Esophagus squamous epithelium (tissue), 5 donors: ENCODE results near the gene TSSK3. TPM values are rescaled to one million over a fixed set of nuclear protein-coding genes. Genes with fewer than 3 reads are reported as not detected.
A peak's percentile ranks its signal among the peaks of the same experiment; 100 is the strongest.

ENCODE experiments used
- DNase-seq: peaks from one replicate; lab custom pipeline; 2025; lab: John Stamatoyannopoulos, UW
- H3K27ac ChIP-seq, 4 donors: fragments of 200-600 bp; sonication (generic); one replicate each; pipeline ENCODE4 v1.5.1; 2016 to 2019; ENCODE audit warnings: mild to moderate bottlenecking in 1 of 4
- H3K27me3 ChIP-seq, 4 donors: fragments of 200-600 bp; sonication (generic); 1 replicate in 3 of 4; 2 replicates in 1 of 4; pipeline versions ENCODE4 v1.5.1 to v1.6.0; 2017 to 2021; ENCODE audit warnings: antibody characterized with exemption in 1 of 4
- H3K36me3 ChIP-seq, 3 donors: fragments of 200-600 bp; sonication (generic); one replicate each; pipeline ENCODE4 v1.5.1; 2016 to 2019
- H3K4me1 ChIP-seq, 3 donors: fragments of 200-600 bp; sonication (generic); one replicate each; pipeline ENCODE4 v1.5.1; 2017 to 2019
- H3K4me3 ChIP-seq, 4 donors: fragments of 200-600 bp; sonication (generic); 1 replicate in 3 of 4; 2 replicates in 1 of 4; pipeline ENCODE4 v1.5.1; 2016 to 2019; ENCODE audit warnings: mild to moderate bottlenecking in 2 of 4, moderate library complexity in 1 of 4
- H3K9me3 ChIP-seq, 3 donors: fragments of 200-600 bp; sonication (generic); one replicate each; pipeline ENCODE4 v1.5.1; 2016 to 2019
- POLR2A ChIP-seq, 4 donors: fragments of 450-650 bp; IDR thresholded peaks; one replicate each; pipeline ENCODE4 v1.6.1; 2017; ENCODE audit warnings: antibody characterized with exemption in 4 of 4, mild to moderate bottlenecking in 4 of 4, moderate library complexity in 3 of 4
- WGBS, 2 donors: methylation state at CpG; one replicate each; pipeline ENCODE4 v1.1.5; 2018; 5-methylcytosine and 5-hydroxymethylcytosine counted together
- intact Hi-C: fragments of 100-400 bp; cut with DNase I; formaldehyde crosslinking; loops from one replicate; pipeline ENCODE4 v1.15.0; 2022
- total RNA-seq, 4 donors: library from RNA; depleted of rRNA; stranded (reverse); fragments of >200 nt; gene quantifications; one replicate each; pipeline ENCODE4 v1.1.0, GENCODE V29; 2016
- TF ChIP-seq, protein P1 (sequence below), 6 experiments: fragments of 450-650 bp in 4 of 6; fragments of 200-600 bp in 2 of 6; sonication (generic) in 2 of 6; IDR thresholded peaks; one replicate each; pipeline ENCODE4 v1.5.1; 2016 to 2019; ENCODE audit warnings: antibody characterized with exemption in 6 of 6, mild to moderate bottlenecking in 4 of 6, moderate library complexity in 4 of 6
- donor health status: DM: yes; HTN: yes; CAD: no.

Gene TSSK3
- total RNA-seq, 4 donors from 2014 or later, result 0.31 to 0.57 TPM; not detected in 2

- Histone ChIP-seq H3K27ac (peak overlapping the region; percentile 81 to 93 (median 90)), H3K9me3 (no peaks in the 10 kb centered on the region), H3K36me3 (no peaks in the 10 kb centered on the region), H3K4me1 (peaks cover 16 to 58% (median 34%) of the 10 kb centered on the region in 3 donors), H3K27me3 (no peaks in the 10 kb centered on the region), H3K4me3 (peak overlapping the region; percentile 58 to 81 (median 71))
- intact Hi-C loops, result no loop called here
- DNase-seq, result peak; percentile 37
- TF ChIP-seq POLR2A (IDR thresholded peaks at IDR 0.05), result peak in 2 of 4 donors; percentile 83 to 84
- TF ChIP-seq, protein P1, sequence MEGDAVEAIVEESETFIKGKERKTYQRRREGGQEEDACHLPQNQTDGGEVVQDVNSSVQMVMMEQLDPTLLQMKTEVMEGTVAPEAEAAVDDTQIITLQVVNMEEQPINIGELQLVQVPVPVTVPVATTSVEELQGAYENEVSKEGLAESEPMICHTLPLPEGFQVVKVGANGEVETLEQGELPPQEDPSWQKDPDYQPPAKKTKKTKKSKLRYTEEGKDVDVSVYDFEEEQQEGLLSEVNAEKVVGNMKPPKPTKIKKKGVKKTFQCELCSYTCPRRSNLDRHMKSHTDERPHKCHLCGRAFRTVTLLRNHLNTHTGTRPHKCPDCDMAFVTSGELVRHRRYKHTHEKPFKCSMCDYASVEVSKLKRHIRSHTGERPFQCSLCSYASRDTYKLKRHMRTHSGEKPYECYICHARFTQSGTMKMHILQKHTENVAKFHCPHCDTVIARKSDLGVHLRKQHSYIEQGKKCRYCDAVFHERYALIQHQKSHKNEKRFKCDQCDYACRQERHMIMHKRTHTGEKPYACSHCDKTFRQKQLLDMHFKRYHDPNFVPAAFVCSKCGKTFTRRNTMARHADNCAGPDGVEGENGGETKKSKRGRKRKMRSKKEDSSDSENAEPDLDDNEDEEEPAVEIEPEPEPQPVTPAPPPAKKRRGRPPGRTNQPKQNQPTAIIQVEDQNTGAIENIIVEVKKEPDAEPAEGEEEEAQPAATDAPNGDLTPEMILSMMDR (IDR thresholded peaks at IDR 0.05), result peak in 2 of 6 experiments; percentile 6 to 12
- WGBS, 2 donors, result 1 to 27% methylated on average over 3 to 22 of the region's 75 CpGs
Observed at GRCh38 chr1:32351399-32352238, 10.7 kb upstream of the TSSK3 start.

- H3K4me1 ChIP-seq, result peaks cover 16 to 58% (median 34%) of the 10 kb centered on the region in 3 donors
Observed at GRCh38 chr1:32352239-32352745, 10.0 kb upstream of the TSSK3 start.

DNA sequence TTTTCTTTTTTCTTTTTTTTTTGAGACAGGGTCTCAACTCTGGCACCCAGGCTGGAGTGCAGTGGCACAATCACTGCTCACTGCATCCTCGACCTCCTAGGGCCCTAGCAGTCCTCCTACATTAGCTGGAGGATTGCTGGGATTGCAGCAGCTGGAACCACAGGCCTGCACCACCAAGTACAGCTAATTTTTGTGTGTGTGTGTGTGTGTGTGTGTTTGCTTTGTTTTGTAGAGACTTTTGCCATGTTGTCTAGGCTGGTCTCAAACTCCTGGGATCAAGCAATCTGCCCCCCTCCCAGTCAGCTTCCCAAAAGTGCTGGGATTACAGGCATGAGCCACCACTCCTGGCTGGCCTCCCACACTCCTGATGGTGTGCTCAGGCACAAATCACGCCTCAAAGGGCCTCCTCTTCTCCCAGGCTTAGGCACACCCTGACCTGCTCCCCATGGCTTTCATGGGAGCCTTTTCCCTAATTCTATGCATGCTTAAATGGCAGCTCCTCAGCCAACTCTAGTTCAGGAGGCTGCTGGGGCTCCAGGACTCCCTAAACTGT is 9.4 kb upstream of the TSSK3 start:
- intact Hi-C loops, result no loop called here
- Histone ChIP-seq H3K36me3 (no peaks in the 10 kb centered on the region), H3K9me3 (no peaks in the 10 kb centered on the region), H3K27me3 (no peaks in the 10 kb centered on the region), H3K4me3 (no peak overlapping the region), H3K4me1 (peaks cover 16 to 58% (median 34%) of the 10 kb centered on the region in 3 donors), H3K27ac (peak overlapping the region in 2 of 4 donors; percentile 17 to 90)
- TF ChIP-seq, protein P1 (IDR thresholded peaks at IDR 0.05), result no peak
- TF ChIP-seq POLR2A (IDR thresholded peaks at IDR 0.05), result no peak
- 53 to 58% methylated on average over 2 of the region's 2 CpGs for WGBS, 2 donors
- DNase-seq, result no peak

More at GRCh38 chr1:32352239-32352745, 10.0 kb upstream of the TSSK3 start:
- Histone ChIP-seq H3K27me3 (no peaks in the 10 kb centered on the region), H3K36me3 (no peaks in the 10 kb centered on the region), H3K27ac (peak overlapping the region; percentile 81 to 93 (median 90)), H3K9me3 (no peaks in the 10 kb centered on the region), H3K4me3 (peak overlapping the region; percentile 58 to 81 (median 71))
- TF ChIP-seq, protein P1 (IDR thresholded peaks at IDR 0.05), result peak in 1 of 6 experiments; percentile 3
- TF ChIP-seq POLR2A (IDR thresholded peaks at IDR 0.05), result no peak
- intact Hi-C loops, result no loop called here
- DNase-seq, result no peak
- 77 to 87% methylated on average over 3 to 4 of the region's 8 CpGs for WGBS, 2 donors

GRCh38 chr1:32353431-32353830 is 8.9 kb upstream of the TSSK3 start:
- Histone ChIP-seq H3K36me3 (no peaks in the 10 kb centered on the region), H3K4me3 (no peak overlapping the region), H3K27ac (peak overlapping the region in 3 of 4 donors; percentile 17 to 90 (median 76)), H3K9me3 (no peaks in the 10 kb centered on the region), H3K4me1 (peaks cover 16 to 53% (median 34%) of the 10 kb centered on the region in 3 donors), H3K27me3 (no peaks in the 10 kb centered on the region)
- 20 to 35% methylated on average over 1 to 2 of the region's 2 CpGs for WGBS, 2 donors
- intact Hi-C loops, result no loop called here
- TF ChIP-seq, protein P1 (IDR thresholded peaks at IDR 0.05), result no peak
- no peak for TF ChIP-seq POLR2A (IDR thresholded peaks at IDR 0.05)
- DNase-seq, result no peak
